ENCODE results near the gene CYP2J2.

GRCh38 chr1:59919746-59920145 lies 6.8 kb downstream of the CYP2J2 start:
- TF ChIP-seq, protein P1, sequence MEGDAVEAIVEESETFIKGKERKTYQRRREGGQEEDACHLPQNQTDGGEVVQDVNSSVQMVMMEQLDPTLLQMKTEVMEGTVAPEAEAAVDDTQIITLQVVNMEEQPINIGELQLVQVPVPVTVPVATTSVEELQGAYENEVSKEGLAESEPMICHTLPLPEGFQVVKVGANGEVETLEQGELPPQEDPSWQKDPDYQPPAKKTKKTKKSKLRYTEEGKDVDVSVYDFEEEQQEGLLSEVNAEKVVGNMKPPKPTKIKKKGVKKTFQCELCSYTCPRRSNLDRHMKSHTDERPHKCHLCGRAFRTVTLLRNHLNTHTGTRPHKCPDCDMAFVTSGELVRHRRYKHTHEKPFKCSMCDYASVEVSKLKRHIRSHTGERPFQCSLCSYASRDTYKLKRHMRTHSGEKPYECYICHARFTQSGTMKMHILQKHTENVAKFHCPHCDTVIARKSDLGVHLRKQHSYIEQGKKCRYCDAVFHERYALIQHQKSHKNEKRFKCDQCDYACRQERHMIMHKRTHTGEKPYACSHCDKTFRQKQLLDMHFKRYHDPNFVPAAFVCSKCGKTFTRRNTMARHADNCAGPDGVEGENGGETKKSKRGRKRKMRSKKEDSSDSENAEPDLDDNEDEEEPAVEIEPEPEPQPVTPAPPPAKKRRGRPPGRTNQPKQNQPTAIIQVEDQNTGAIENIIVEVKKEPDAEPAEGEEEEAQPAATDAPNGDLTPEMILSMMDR (IDR thresholded peaks at IDR 0.05; ENCODE audit: low read length) = no peak
- no peak for TF ChIP-seq EZH2 (IDR thresholded peaks at IDR 0.05; ENCODE audit: borderline replicate concordance, low read length)

All from OCI-LY1 (cell line).